GM12878 (cell line): ENCODE data around the gene SAMD9L.

ENCODE experiments used
- ATF3 ChIP-seq: IDR thresholded peaks from 2 replicates; pipeline ENCODE4 v1.6.1; 2011; ENCODE audit warnings: low read depth, mild to moderate bottlenecking, low read length, moderate library complexity, borderline replicate concordance; ENCODE audit errors: extremely low read depth
- ELK1 ChIP-seq: IDR thresholded peaks from 2 replicates; pipeline ENCODE4 v1.6.1; 2012; ENCODE audit warnings: low read depth, low read length, improper control_type of control experiment
- MYC ChIP-seq: IDR thresholded peaks from 2 replicates; pipeline ENCODE4 v1.6.1; 2011; ENCODE audit warnings: mild to moderate bottlenecking, low read length, moderate library complexity, inconsistent platforms; ENCODE audit not compliant: insufficient read depth, insufficient replicate concordance, insufficient read length, severe bottlenecking
- POLR2AphosphoS5 ChIP-seq: IDR thresholded peaks from 2 replicates; pipeline ENCODE4 v1.6.1; 2011; ENCODE audit warnings: mild to moderate bottlenecking, low read length, inconsistent platforms

- TF ChIP-seq ATF3 = no peak
- TF ChIP-seq ELK1 = no peak
- TF ChIP-seq POLR2AphosphoS5 = no peak
- no peak for TF ChIP-seq MYC
Measured at GRCh38 chr7:93196336-93196735, 48.2 kb upstream of the SAMD9L start.
